Measurements from ENCODE around the gene CLINT1. TPM values are rescaled to one million over a fixed set of nuclear protein-coding genes. Genes with fewer than 3 reads are reported as not detected.

CLINT1 gene
- total and polyA plus RNA-seq, 2 experiments from 2014 or later = 71.7 to 101 TPM

GRCh38 chr5:157842787-157843186, 16.2 kb downstream of the CLINT1 start:
- Mint-ChIP-seq H3K9me3 (peaks cover 6% of the 10 kb centered on the region), H3K27me3 (ENCODE audit: insufficient read depth, low read depth, poor library complexity) (no peaks in the 10 kb centered on the region), H3K27ac (no peak overlapping the region), H3K4me1 (peaks cover 7% of the 10 kb centered on the region; the same call in 2 of the 3 replicates), H3K36me3 (ENCODE audit: low read depth) (peaks cover 21% of the 10 kb centered on the region), H3K4me3 (no peak overlapping the region)
- Histone ChIP-seq H3K27ac (ENCODE audit: low read depth) (no peak overlapping the region), H3K36me3 (ENCODE audit: insufficient read depth) (0 out of 2 replicates have a peak, but pooled peaks cover 7% of the 10 kb centered on the region), H2AFZ (no peak overlapping the region), H3K4me1 (ENCODE audit: insufficient read depth) (peaks cover 6% of the 10 kb centered on the region; the same call in 1 of the 2 replicates), H3K4me3 (no peak overlapping the region), H3K9me2 (ENCODE audit: insufficient read depth) (no peaks in the 10 kb centered on the region), H3K4me2 (no peak overlapping the region), H3F3A (replicated peaks; ENCODE audit: low read depth) (no peaks in the 10 kb centered on the region), H3K79me2 (replicated peaks; ENCODE audit: insufficient read depth) (peaks cover 98% of the 10 kb centered on the region), H4K20me1 (replicated peaks; ENCODE audit: insufficient read depth) (peaks cover 22% of the 10 kb centered on the region), H3K27me3 (ENCODE audit: insufficient read depth) (no peaks in the 10 kb centered on the region)
- no peak for DNase-seq (ENCODE audit: low spot score)
- TF ChIP-seq CTCF (conservative IDR thresholded peaks at IDR 0.05; ENCODE audit: low read depth in 2 of 2) = no peak
- TF ChIP-seq JUNB (IDR thresholded peaks at IDR 0.05; ENCODE audit: unreplicated experiment) = no peak
- no peak for TF ChIP-seq ETS1 (IDR thresholded peaks at IDR 0.05)
- TF ChIP-seq EZH2phosphoT487 (IDR thresholded peaks at IDR 0.05; ENCODE audit: unreplicated experiment) = no peak
- TF ChIP-seq ZNF331 (CRISPR knock-in tag; IDR thresholded peaks at IDR 0.05; ENCODE audit: low read depth) = no peak
- TF ChIP-seq EZH2 (IDR thresholded peaks at IDR 0.05; ENCODE audit: low read depth, unreplicated experiment) = no peak
- no peak for TF ChIP-seq NANOG (IDR thresholded peaks at IDR 0.05; ENCODE audit: borderline replicate concordance)
- TF ChIP-seq ZNF114 (CRISPR knock-in tag; IDR thresholded peaks at IDR 0.05) = no peak
- TF ChIP-seq CREB1 (CRISPR knock-in tag; IDR thresholded peaks at IDR 0.05; ENCODE audit: low read depth) = no peak
- TF ChIP-seq POLR2AphosphoS5 (IDR thresholded peaks at IDR 0.05; ENCODE audit: low read depth) = no peak
- TF ChIP-seq STAT1 (IDR thresholded peaks at IDR 0.05; ENCODE audit: unreplicated experiment) = no peak
- TF ChIP-seq ZNF462 (CRISPR knock-in tag; IDR thresholded peaks at IDR 0.05) = no peak
- no peak for TF ChIP-seq REST (IDR thresholded peaks at IDR 0.05; ENCODE audit: unreplicated experiment)
- ATAC-seq = no peak
